ENCODE data around the gene ELAVL1. TPM values are rescaled to one million over a fixed set of nuclear protein-coding genes. Genes with fewer than 3 reads are reported as not detected.

The ELAVL1 gene
- total and polyA plus RNA-seq, 9 of the 15 experiments (the other 6 are each of a cell fraction or from before 2014, with no cell fraction given): 4.3 to 172 (median 69.2) TPM

DNA sequence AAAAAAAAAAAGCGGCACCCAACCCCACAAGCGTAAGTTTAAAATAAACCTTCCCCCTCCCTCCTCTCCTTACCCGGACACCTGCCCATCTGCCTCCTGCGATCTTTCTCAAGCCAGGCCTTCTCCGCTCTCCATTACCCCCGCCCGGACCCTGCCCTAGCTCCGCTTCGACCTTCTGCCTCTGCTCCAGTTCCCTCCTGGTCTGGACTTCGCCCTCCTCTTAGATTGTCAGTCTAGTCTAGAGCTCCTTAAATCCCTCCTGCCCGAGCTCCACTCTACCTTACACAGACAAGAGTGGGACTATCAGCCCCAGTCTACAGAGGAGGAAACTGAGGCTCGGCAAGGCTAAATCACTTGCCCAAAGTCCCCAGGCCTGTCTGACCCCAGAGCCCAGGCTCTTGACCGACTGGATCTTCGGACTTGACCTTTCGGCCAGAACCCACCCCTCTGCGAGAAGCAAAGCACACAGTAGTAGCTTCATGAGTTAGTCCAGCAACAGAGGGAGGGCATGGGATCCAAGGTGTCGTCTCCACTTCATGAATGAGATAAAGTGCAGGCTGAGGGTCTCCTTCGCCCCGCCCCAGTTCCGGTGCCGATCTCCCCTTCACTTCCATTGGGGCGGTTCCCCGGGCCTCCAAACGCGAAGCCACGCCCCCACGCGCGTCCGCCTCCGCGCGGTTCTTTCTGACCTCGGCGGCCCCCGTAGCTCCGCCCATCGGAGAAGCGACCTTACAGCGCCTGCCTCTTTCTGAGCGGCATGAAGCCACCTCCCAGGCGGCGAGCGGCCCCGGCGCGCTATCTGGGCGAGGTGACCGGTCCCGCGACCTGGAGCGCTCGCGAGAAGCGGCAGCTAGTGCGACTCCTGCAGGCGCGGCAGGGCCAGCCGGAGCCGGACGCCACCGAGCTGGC is 85.6 kb downstream of the ELAVL1 start, which contains the start of gene SNAPC2 (continued):
- TF ChIP-seq, protein P1, sequence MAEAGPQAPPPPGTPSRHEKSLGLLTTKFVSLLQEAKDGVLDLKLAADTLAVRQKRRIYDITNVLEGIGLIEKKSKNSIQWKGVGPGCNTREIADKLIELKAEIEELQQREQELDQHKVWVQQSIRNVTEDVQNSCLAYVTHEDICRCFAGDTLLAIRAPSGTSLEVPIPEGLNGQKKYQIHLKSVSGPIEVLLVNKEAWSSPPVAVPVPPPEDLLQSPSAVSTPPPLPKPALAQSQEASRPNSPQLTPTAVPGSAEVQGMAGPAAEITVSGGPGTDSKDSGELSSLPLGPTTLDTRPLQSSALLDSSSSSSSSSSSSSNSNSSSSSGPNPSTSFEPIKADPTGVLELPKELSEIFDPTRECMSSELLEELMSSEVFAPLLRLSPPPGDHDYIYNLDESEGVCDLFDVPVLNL (CRISPR knock-in tag; IDR thresholded peaks at IDR 0.05; ENCODE audit: low read depth): no peak
- TF ChIP-seq FOSL1 (tag; conservative IDR thresholded peaks at IDR 0.05): no peak
- TF ChIP-seq HMGN3 (IDR thresholded peaks at IDR 0.05; ENCODE audit: borderline replicate concordance, extremely low read depth, insufficient read length, low read depth, low read length): peak; percentile 57
- peak; percentile 47 for TF ChIP-seq CREB1 (IDR thresholded peaks at IDR 0.05)
- TF ChIP-seq CREB1 (CRISPR knock-in tag; IDR thresholded peaks at IDR 0.05): peak; percentile 49; the same call in 1 of the 2 replicates
- peak; percentile 70 to 73 for TF ChIP-seq NRF1 (conservative IDR thresholded peaks at IDR 0.05 in 1 of 2, IDR thresholded peaks at IDR 0.05 in 1 of 2)
- TF ChIP-seq ZNF707 (CRISPR knock-in tag; conservative IDR thresholded peaks at IDR 0.05): no peak
- 0 out of 2 replicates have a peak, but pooled peaks have one; percentile 34 for TF ChIP-seq LCOR (CRISPR knock-in tag; IDR thresholded peaks at IDR 0.05)
- TF ChIP-seq, protein P2, sequence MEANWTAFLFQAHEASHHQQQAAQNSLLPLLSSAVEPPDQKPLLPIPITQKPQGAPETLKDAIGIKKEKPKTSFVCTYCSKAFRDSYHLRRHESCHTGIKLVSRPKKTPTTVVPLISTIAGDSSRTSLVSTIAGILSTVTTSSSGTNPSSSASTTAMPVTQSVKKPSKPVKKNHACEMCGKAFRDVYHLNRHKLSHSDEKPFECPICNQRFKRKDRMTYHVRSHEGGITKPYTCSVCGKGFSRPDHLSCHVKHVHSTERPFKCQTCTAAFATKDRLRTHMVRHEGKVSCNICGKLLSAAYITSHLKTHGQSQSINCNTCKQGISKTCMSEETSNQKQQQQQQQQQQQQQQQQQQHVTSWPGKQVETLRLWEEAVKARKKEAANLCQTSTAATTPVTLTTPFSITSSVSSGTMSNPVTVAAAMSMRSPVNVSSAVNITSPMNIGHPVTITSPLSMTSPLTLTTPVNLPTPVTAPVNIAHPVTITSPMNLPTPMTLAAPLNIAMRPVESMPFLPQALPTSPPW (CRISPR knock-in tag; IDR thresholded peaks at IDR 0.05): no peak
- TF ChIP-seq, protein P3, sequence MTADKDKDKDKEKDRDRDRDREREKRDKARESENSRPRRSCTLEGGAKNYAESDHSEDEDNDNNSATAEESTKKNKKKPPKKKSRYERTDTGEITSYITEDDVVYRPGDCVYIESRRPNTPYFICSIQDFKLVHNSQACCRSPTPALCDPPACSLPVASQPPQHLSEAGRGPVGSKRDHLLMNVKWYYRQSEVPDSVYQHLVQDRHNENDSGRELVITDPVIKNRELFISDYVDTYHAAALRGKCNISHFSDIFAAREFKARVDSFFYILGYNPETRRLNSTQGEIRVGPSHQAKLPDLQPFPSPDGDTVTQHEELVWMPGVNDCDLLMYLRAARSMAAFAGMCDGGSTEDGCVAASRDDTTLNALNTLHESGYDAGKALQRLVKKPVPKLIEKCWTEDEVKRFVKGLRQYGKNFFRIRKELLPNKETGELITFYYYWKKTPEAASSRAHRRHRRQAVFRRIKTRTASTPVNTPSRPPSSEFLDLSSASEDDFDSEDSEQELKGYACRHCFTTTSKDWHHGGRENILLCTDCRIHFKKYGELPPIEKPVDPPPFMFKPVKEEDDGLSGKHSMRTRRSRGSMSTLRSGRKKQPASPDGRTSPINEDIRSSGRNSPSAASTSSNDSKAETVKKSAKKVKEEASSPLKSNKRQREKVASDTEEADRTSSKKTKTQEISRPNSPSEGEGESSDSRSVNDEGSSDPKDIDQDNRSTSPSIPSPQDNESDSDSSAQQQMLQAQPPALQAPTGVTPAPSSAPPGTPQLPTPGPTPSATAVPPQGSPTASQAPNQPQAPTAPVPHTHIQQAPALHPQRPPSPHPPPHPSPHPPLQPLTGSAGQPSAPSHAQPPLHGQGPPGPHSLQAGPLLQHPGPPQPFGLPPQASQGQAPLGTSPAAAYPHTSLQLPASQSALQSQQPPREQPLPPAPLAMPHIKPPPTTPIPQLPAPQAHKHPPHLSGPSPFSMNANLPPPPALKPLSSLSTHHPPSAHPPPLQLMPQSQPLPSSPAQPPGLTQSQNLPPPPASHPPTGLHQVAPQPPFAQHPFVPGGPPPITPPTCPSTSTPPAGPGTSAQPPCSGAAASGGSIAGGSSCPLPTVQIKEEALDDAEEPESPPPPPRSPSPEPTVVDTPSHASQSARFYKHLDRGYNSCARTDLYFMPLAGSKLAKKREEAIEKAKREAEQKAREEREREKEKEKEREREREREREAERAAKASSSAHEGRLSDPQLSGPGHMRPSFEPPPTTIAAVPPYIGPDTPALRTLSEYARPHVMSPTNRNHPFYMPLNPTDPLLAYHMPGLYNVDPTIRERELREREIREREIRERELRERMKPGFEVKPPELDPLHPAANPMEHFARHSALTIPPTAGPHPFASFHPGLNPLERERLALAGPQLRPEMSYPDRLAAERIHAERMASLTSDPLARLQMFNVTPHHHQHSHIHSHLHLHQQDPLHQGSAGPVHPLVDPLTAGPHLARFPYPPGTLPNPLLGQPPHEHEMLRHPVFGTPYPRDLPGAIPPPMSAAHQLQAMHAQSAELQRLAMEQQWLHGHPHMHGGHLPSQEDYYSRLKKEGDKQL (CRISPR knock-in tag; IDR thresholded peaks at IDR 0.05; ENCODE audit: borderline replicate concordance): no peak
- no peak for TF ChIP-seq ZNF785 (CRISPR knock-in tag; IDR thresholded peaks at IDR 0.05)
- peak; percentile 7; the same call in 1 of the 2 replicates for TF ChIP-seq GTF2E2 (tag; IDR thresholded peaks at IDR 0.05)
- TF ChIP-seq RBM15 (IDR thresholded peaks at IDR 0.05; ENCODE audit: insufficient read depth, low read length): no peak
- no peak for TF ChIP-seq ZNF699 (CRISPR knock-in tag; IDR thresholded peaks at IDR 0.05; ENCODE audit: insufficient replicate concordance)
- 0 out of 2 replicates have a peak, but pooled peaks have one; percentile 14 for TF ChIP-seq ZNF12 (CRISPR knock-in tag; IDR thresholded peaks at IDR 0.05)
- TF ChIP-seq ZNF76 (CRISPR knock-in tag; IDR thresholded peaks at IDR 0.05; ENCODE audit: borderline replicate concordance): no peak
- no peak for TF ChIP-seq MEIS2 (IDR thresholded peaks at IDR 0.05; ENCODE audit: partially characterized antibody)
- no peak for TF ChIP-seq SP2 (IDR thresholded peaks at IDR 0.05; ENCODE audit: extremely low read depth, low read depth, low read length, poor library complexity, severe bottlenecking)
- TF ChIP-seq NCOA1 (IDR thresholded peaks at IDR 0.05; ENCODE audit: low read depth): no peak
